Esophagus squamous epithelium (tissue), 5 donors: ENCODE data around the gene DCTN4. TPM values are rescaled to one million over a fixed set of nuclear protein-coding genes. Genes with fewer than 3 reads are reported as not detected.

Experiments
- DNase-seq: peaks from one replicate; lab custom pipeline; 2025; lab: John Stamatoyannopoulos, UW
- H3K27ac ChIP-seq, 4 donors: fragments of 200-600 bp; sonication (generic); one replicate each; pipeline ENCODE4 v1.5.1; 2016 to 2019; ENCODE audit warnings: mild to moderate bottlenecking in 1 of 4
- H3K27me3 ChIP-seq, 4 donors: fragments of 200-600 bp; sonication (generic); 1 replicate in 3 of 4; 2 replicates in 1 of 4; pipeline versions ENCODE4 v1.5.1 to v1.6.0; 2017 to 2021; ENCODE audit warnings: antibody characterized with exemption in 1 of 4
- H3K36me3 ChIP-seq, 3 donors: fragments of 200-600 bp; sonication (generic); one replicate each; pipeline ENCODE4 v1.5.1; 2016 to 2019
- H3K4me1 ChIP-seq, 3 donors: fragments of 200-600 bp; sonication (generic); one replicate each; pipeline ENCODE4 v1.5.1; 2017 to 2019
- H3K4me3 ChIP-seq, 4 donors: fragments of 200-600 bp; sonication (generic); 1 replicate in 3 of 4; 2 replicates in 1 of 4; pipeline ENCODE4 v1.5.1; 2016 to 2019; ENCODE audit warnings: mild to moderate bottlenecking in 2 of 4, moderate library complexity in 1 of 4
- H3K9me3 ChIP-seq, 3 donors: fragments of 200-600 bp; sonication (generic); one replicate each; pipeline ENCODE4 v1.5.1; 2016 to 2019
- POLR2A ChIP-seq, 4 donors: fragments of 450-650 bp; IDR thresholded peaks; one replicate each; pipeline ENCODE4 v1.6.1; 2017; ENCODE audit warnings: antibody characterized with exemption in 4 of 4, mild to moderate bottlenecking in 4 of 4, moderate library complexity in 3 of 4
- WGBS, 2 donors: methylation state at CpG; one replicate each; pipeline ENCODE4 v1.1.5; 2018; 5-methylcytosine and 5-hydroxymethylcytosine counted together
- intact Hi-C: fragments of 100-400 bp; cut with DNase I; formaldehyde crosslinking; loops from one replicate; pipeline ENCODE4 v1.15.0; 2022
- total RNA-seq, 4 donors: library from RNA; depleted of rRNA; stranded (reverse); fragments of >200 nt; gene quantifications; one replicate each; pipeline ENCODE4 v1.1.0, GENCODE V29; 2016
- TF ChIP-seq, protein P1 (sequence below), 6 experiments: fragments of 450-650 bp in 4 of 6; fragments of 200-600 bp in 2 of 6; sonication (generic) in 2 of 6; IDR thresholded peaks; one replicate each; pipeline ENCODE4 v1.5.1; 2016 to 2019; ENCODE audit warnings: antibody characterized with exemption in 6 of 6, mild to moderate bottlenecking in 4 of 6, moderate library complexity in 4 of 6
- donor health status: DM: yes; HTN: yes; CAD: no.

The DCTN4 gene
- total RNA-seq, 4 donors from 2014 or later, result 31.8 to 50.2 (median 36.8) TPM

DNA sequence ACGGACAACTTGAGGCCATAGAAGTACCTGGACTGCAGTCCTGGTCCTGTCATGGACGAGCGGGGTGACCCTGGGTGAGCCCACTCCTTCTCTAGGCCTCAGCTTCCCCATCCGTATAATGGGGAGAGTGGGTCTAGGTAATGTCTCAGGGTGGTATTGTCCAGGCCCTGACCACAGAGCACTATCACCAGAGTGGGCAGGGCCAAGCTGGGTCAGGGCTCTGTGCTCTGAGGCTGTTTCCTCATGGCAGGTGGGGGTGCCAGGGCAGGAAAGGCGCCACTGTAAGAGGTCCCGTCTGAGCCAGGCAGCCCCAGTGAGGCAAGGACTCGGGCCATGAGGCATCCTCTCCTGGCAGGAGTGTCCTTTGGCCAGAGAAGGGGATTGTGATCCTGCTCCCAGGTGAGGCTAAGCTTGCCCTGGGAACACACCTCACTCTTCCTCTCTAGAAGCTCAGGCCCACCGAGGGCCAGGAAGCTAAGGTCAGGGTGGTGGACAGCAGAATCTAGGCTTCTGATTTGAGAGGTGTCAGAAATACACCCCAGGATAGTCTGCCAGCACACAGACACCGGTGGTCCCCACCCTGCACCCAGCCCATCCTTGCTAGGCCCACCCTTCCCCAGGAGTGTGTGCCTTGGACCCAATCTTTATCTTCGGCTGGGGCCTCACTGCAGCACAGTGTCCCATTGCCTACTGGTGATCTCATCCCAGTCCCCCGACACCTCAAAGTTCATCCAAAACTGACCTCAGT, 99.3 kb downstream of the DCTN4 start:
- Histone ChIP-seq H3K27ac (no peak overlapping the region), H3K36me3 (no peaks in the 10 kb centered on the region), H3K9me3 (no peaks in the 10 kb centered on the region), H3K4me3 (no peak overlapping the region), H3K27me3 (no peaks in the 10 kb centered on the region), H3K4me1 (peaks cover 4 to 33% (median 16%) of the 10 kb centered on the region in 3 donors)
- TF ChIP-seq, protein P1, sequence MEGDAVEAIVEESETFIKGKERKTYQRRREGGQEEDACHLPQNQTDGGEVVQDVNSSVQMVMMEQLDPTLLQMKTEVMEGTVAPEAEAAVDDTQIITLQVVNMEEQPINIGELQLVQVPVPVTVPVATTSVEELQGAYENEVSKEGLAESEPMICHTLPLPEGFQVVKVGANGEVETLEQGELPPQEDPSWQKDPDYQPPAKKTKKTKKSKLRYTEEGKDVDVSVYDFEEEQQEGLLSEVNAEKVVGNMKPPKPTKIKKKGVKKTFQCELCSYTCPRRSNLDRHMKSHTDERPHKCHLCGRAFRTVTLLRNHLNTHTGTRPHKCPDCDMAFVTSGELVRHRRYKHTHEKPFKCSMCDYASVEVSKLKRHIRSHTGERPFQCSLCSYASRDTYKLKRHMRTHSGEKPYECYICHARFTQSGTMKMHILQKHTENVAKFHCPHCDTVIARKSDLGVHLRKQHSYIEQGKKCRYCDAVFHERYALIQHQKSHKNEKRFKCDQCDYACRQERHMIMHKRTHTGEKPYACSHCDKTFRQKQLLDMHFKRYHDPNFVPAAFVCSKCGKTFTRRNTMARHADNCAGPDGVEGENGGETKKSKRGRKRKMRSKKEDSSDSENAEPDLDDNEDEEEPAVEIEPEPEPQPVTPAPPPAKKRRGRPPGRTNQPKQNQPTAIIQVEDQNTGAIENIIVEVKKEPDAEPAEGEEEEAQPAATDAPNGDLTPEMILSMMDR (IDR thresholded peaks at IDR 0.05), result no peak
- TF ChIP-seq POLR2A (IDR thresholded peaks at IDR 0.05), result no peak
- WGBS, 2 donors, result 75 to 92% methylated on average over 6 to 7 of the region's 11 CpGs
- no peak for DNase-seq
- intact Hi-C loops, result loop anchor here (5.0 kb wide), 1 partner anchor 97 kb away; no protein-coding TSS in a partner anchor

DNA sequence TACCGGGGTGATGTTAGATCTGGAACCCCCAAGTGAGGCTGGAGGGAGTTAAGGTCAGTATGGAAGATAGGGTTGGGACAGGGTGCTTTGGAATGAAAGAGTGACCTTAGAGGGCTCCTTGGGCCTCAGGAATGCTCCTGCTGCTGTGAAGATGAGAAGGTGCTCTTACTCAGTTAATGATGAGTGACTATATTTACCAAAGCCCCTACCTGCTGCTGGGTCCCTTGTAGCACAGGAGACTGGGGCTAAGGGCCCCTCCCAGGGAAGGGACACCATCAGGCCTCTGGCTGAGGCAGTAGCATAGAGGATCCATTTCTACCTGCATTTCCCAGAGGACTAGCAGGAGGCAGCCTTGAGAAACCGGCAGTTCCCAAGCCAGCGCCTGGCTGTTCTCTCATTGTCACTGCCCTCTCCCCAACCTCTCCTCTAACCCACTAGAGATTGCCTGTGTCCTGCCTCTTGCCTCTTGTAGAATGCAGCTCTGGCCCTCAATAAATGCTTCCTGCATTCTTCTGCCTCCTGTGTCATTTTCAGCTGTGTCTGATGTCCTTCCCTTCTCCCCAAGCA, 100.0 kb downstream of the DCTN4 start:
- Histone ChIP-seq H3K4me3 (no peak overlapping the region), H3K27ac (peak overlapping the region in 1 of 4 donors; percentile 5), H3K27me3 (no peaks in the 10 kb centered on the region), H3K4me1 (peaks cover 4 to 35% (median 16%) of the 10 kb centered on the region in 3 donors), H3K9me3 (no peaks in the 10 kb centered on the region), H3K36me3 (no peaks in the 10 kb centered on the region)
- WGBS, 2 donors, result 63 to 72% methylated on average over 3 of the region's 3 CpGs
- intact Hi-C loops, result loop anchor here (5.0 kb wide), 1 partner anchor 96 kb away; no protein-coding TSS in a partner anchor
- TF ChIP-seq, protein P1 (IDR thresholded peaks at IDR 0.05), result no peak
- TF ChIP-seq POLR2A (IDR thresholded peaks at IDR 0.05), result no peak
- DNase-seq, result no peak

Other genes starting within 250 kb of the DCTN4 start
- 1 to 10 TPM; 2.5 to 8.8 (median 5.6) TPM for gene SYNPO, start 118.4 kb downstream of the DCTN4 start, total RNA-seq
- gene MYOZ3, start 97.8 kb downstream of the DCTN4 start, total RNA-seq, result under 1 TPM in 1 of 4 donors, not detected in 3; under 0.01 TPM
- gene RBM22, start 58.0 kb downstream of the DCTN4 start, total RNA-seq, result 10 to 100 TPM; 22.8 to 38.4 (median 28.8) TPM
- 10 to 100 TPM in 3 of 4 donors, 1 to 10 TPM in 1; 6.8 to 38.5 (median 17.6) TPM for gene SMIM3, start 19.7 kb upstream of the DCTN4 start, total RNA-seq
- gene IRGM, start 87.5 kb upstream of the DCTN4 start, total RNA-seq, result under 1 TPM in 1 of 4 donors, not detected in 3; 0.95 TPM
- 1 to 10 TPM; 1.7 to 7.4 (median 4.9) TPM for gene ZNF300, start 146.0 kb upstream of the DCTN4 start, total RNA-seq